CD4-positive, alpha-beta T cell (primary cell): Measurements from ENCODE around the gene ATP10A. TPM values are rescaled to one million over a fixed set of nuclear protein-coding genes. Genes with fewer than 3 reads are reported as not detected.

ENCODE experiments used
- ATAC-seq: fragments of 200-7000 bp; cut with Tn5 transposase; one replicate; pipeline ENCODE4 v1.10.0; 2022; ENCODE audit warnings: mild to moderate bottlenecking; ENCODE audit not compliant: poor library complexity
- CTCF ChIA-PET: fragments of 350-600 bp; sonication (Branson Sonifier 250); formaldehyde crosslinking; loops from one replicate; lab custom pipeline; 2021; ENCODE audit warnings: antibody characterized with exemption, inconsistent platforms; lab: Charles Lee
- POLR2A ChIA-PET: fragments of 350-600 bp; sonication (Branson Sonifier 250); formaldehyde crosslinking; loops from one replicate; lab custom pipeline; 2021; ENCODE audit warnings: antibody characterized with exemption, inconsistent platforms; lab: Charles Lee
- DNase-seq, 14 experiments: peaks; one replicate each; pipeline ENCODE4 v3.0.0-alpha.2; 2013 to 2020; ENCODE audit warnings: mixed read lengths in 2 of 14
- H3K27ac ChIP-seq, 2 donors: one replicate each; pipeline versions ENCODE4 v1.5.1 to v1.7.0; 2013; ENCODE audit warnings: low read length in 2 of 2, low read depth in 1 of 2, mild to moderate bottlenecking in 1 of 2
- H3K27me3 ChIP-seq, 2 experiments: 1 replicate in 1 of 2; 2 replicates in 1 of 2; pipeline versions ENCODE4 v1.6.1 to v1.7.0; 2013; ENCODE audit warnings: low read length in 2 of 2, control low read depth in 1 of 2, mild to moderate bottlenecking in 1 of 2, moderate library complexity in 1 of 2; ENCODE audit not compliant: insufficient read depth in 2 of 2, control insufficient read depth in 1 of 2
- H3K36me3 ChIP-seq: one replicate; pipeline ENCODE4 v1.6.1; 2013; ENCODE audit warnings: low read length, control low read depth; ENCODE audit not compliant: insufficient read depth
- H3K4me1 ChIP-seq: one replicate; pipeline ENCODE4 v1.6.1; 2013; ENCODE audit warnings: low read length, control low read depth; ENCODE audit not compliant: insufficient read depth
- H3K4me3 ChIP-seq: one replicate; pipeline ENCODE4 v1.5.1; 2013; ENCODE audit warnings: mild to moderate bottlenecking, low read length, moderate library complexity
- H3K9me3 ChIP-seq, 2 experiments: 1 replicate in 1 of 2; 2 replicates in 1 of 2; pipeline versions ENCODE4 v1.6.1 to v1.7.0; 2013; ENCODE audit warnings: low read length in 2 of 2, mild to moderate bottlenecking in 2 of 2, control low read depth in 1 of 2, moderate library complexity in 1 of 2; ENCODE audit not compliant: control insufficient read depth in 1 of 2, insufficient read depth in 1 of 2
- H3K27ac Mint-ChIP-seq: one replicate; pipeline ENCODE4 v1.8.0; 2020; ENCODE audit warnings: mixed read lengths
- H3K27me3 Mint-ChIP-seq: one replicate; pipeline ENCODE4 v1.8.0; 2021; ENCODE audit warnings: mixed read lengths
- H3K36me3 Mint-ChIP-seq: one replicate; pipeline ENCODE4 v1.8.0; 2021; ENCODE audit warnings: low read depth, mixed read lengths
- H3K4me1 Mint-ChIP-seq: one replicate; pipeline ENCODE4 v1.8.0; 2021; ENCODE audit warnings: low read depth, mixed read lengths
- H3K4me3 Mint-ChIP-seq: one replicate; pipeline ENCODE4 v1.8.0; 2020; ENCODE audit warnings: mild to moderate bottlenecking, mixed read lengths
- H3K9me3 Mint-ChIP-seq: one replicate; pipeline ENCODE4 v1.8.0; 2020; ENCODE audit warnings: mixed read lengths
- intact Hi-C, 2 experiments: fragments of 100-400 bp; cut with DNase I in 1 of 2; cut with micrococcal nuclease in 1 of 2; formaldehyde crosslinking; loops; one replicate each; pipeline versions ENCODE4 v1.15.1 to v1.9.0; 2023 to 2025; cut with DNase I, micrococcal nuclease
- total RNA-seq, 174 experiments: library from RNA in 2 of 174; stranded (reverse) in 2 of 174; gene quantifications; one replicate each; pipeline ENCODE4 v1.2.3 and lab custom pipeline; 2021 to 2026
- TF ChIP-seq, protein P1 (sequence below): fragments of 200-600 bp; IDR thresholded peaks from one replicate; pipeline ENCODE4 v1.8.0; 2022; ENCODE audit warnings: antibody characterized with exemption, mild to moderate bottlenecking

ATP10A gene
- total RNA-seq, 2 experiments from 2014 or later, result 30.0 to 30.4 TPM

- Mint-ChIP-seq H3K4me1 (peaks cover 48% of the 10 kb centered on the region), H3K27ac (no peak overlapping the region)
- CTCF ChIA-PET, result no interaction called here
These were observed 60.1 kb downstream of the ATP10A start for GRCh38 chr15:25803036-25803435.

GRCh38 chr15:25802285-25802830, 60.8 kb downstream of the ATP10A start:
- TF ChIP-seq, protein P1, sequence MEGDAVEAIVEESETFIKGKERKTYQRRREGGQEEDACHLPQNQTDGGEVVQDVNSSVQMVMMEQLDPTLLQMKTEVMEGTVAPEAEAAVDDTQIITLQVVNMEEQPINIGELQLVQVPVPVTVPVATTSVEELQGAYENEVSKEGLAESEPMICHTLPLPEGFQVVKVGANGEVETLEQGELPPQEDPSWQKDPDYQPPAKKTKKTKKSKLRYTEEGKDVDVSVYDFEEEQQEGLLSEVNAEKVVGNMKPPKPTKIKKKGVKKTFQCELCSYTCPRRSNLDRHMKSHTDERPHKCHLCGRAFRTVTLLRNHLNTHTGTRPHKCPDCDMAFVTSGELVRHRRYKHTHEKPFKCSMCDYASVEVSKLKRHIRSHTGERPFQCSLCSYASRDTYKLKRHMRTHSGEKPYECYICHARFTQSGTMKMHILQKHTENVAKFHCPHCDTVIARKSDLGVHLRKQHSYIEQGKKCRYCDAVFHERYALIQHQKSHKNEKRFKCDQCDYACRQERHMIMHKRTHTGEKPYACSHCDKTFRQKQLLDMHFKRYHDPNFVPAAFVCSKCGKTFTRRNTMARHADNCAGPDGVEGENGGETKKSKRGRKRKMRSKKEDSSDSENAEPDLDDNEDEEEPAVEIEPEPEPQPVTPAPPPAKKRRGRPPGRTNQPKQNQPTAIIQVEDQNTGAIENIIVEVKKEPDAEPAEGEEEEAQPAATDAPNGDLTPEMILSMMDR, result no peak
- H3K27me3 Mint-ChIP-seq, result no peaks in the 10 kb centered on the region
- Histone ChIP-seq H3K4me1 (peaks cover 41% of the 10 kb centered on the region), H3K27ac (no peak overlapping the region), H3K9me3 (no peaks in the 10 kb centered on the region), H3K27me3 (no peaks in the 10 kb centered on the region), H3K4me3 (no peak overlapping the region), H3K36me3 (peaks cover 12% of the 10 kb centered on the region)
- ChIA-PET POLR2A (interaction anchor here (0.6 kb wide), 1 partner anchor 47 kb away, joined by 3 read pairs; no protein-coding TSS in a partner anchor), CTCF (no interaction called here)
- intact Hi-C loops, result no loop called here
- no peak overlapping the region for H3K27ac Mint-ChIP-seq
- DNase-seq (no peak), ATAC-seq (no peak)
- H3K4me3 Mint-ChIP-seq, result no peak overlapping the region
- H3K4me1 Mint-ChIP-seq, result peaks cover 55% of the 10 kb centered on the region
- peaks cover 5% of the 10 kb centered on the region for H3K36me3 Mint-ChIP-seq
- H3K9me3 Mint-ChIP-seq, result no peaks in the 10 kb centered on the region

More at GRCh38 chr15:25803036-25803435, 60.1 kb downstream of the ATP10A start:
- Mint-ChIP-seq H3K9me3 (no peaks in the 10 kb centered on the region), H3K36me3 (peaks cover 5% of the 10 kb centered on the region), H3K4me3 (no peak overlapping the region), H3K27me3 (no peaks in the 10 kb centered on the region)
- H3K27me3 ChIP-seq, result no peaks in the 10 kb centered on the region
- no peaks in the 10 kb centered on the region for H3K9me3 ChIP-seq
- DNase-seq (no peak), ATAC-seq (no peak)
- POLR2A ChIA-PET, result no interaction called here
- no peak overlapping the region for H3K27ac ChIP-seq
- intact Hi-C loops, result no loop called here
- TF ChIP-seq, protein P1, result no peak
- H3K4me3 ChIP-seq, result no peak overlapping the region
- H3K4me1 ChIP-seq, result peaks cover 36% of the 10 kb centered on the region
- peaks cover 12% of the 10 kb centered on the region for H3K36me3 ChIP-seq

DNA sequence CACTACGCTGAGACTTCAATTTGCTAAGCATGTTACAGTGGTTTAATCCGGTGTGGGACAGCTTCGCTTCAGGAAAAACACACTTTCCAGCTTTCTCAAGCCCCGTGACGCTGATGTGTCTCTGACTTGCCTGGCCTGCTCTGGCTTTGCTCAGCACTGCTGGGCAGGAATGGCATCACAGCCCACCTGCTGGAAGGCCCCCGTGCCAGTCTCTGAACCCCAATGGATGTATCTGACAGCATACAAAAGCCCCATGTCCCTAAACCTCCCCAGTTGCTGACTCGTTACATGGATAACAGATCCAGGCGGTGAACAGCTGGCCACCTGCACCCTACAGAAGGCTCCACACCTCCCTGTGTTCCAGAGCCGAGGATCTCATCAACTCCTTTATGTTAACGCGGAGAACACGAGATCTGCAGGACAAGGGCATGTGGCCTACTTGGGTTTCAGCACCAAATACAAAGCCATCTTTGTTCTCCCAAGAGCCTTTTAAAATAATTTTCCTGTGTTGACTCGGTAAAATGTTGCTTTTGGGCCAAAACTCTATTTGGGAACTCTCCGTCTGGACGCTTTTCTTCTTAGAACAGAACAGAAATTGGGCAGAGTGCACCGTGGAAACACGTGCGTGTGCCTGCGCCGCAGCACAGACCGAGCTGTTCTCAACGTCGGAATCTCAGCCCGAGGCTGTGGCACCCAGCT, 61.4 kb downstream of the ATP10A start:
- Mint-ChIP-seq H3K27ac (no peak overlapping the region), H3K9me3 (no peaks in the 10 kb centered on the region), H3K36me3 (peaks cover 5% of the 10 kb centered on the region), H3K27me3 (no peaks in the 10 kb centered on the region), H3K4me1 (peaks cover 58% of the 10 kb centered on the region), H3K4me3 (no peak overlapping the region)
- Histone ChIP-seq H3K27me3 (no peaks in the 10 kb centered on the region), H3K9me3 (no peaks in the 10 kb centered on the region), H3K4me1 (peaks cover 41% of the 10 kb centered on the region), H3K27ac (no peak overlapping the region), H3K4me3 (no peak overlapping the region), H3K36me3 (peaks cover 8% of the 10 kb centered on the region)
- TF ChIP-seq, protein P1, result no peak
- POLR2A ChIA-PET, result interaction anchor here (0.6 kb wide), 1 partner anchor 46 kb away, joined by 3 read pairs; no protein-coding TSS in a partner anchor
- DNase-seq (no peak), ATAC-seq (no peak)
- intact Hi-C loops, result no loop called here
- CTCF ChIA-PET, result interaction anchor here (1.1 kb wide), 1 partner anchor 132 kb away, joined by 3 read pairs; no protein-coding TSS in a partner anchor
